Upper lobe of right lung (tissue), 1 donor: ENCODE data around the gene PTHLH. TPM values are rescaled to one million over a fixed set of nuclear protein-coding genes. Genes with fewer than 3 reads are reported as not detected.

ENCODE experiments used
- ATAC-seq: fragments of 200-7000 bp; cut with Tn5 transposase; one replicate; pipeline ENCODE4 v1.9.1; 2020; ENCODE audit warnings: mild to moderate bottlenecking, moderate library complexity
- DNase-seq: peaks from one replicate; pipeline ENCODE4 v3.0.0-alpha.2; 2020
- H3K27ac ChIP-seq: fragments of 200-600 bp; one replicate; pipeline ENCODE4 v1.8.0; 2022
- H3K27me3 ChIP-seq: fragments of 200-600 bp; one replicate; pipeline ENCODE4 v1.8.0; 2022; ENCODE audit warnings: mild to moderate bottlenecking
- H3K36me3 ChIP-seq: fragments of 200-600 bp; one replicate; pipeline ENCODE4 v1.8.0; 2022
- H3K4me1 ChIP-seq: fragments of 200-600 bp; one replicate; pipeline ENCODE4 v1.8.0; 2022
- H3K4me3 ChIP-seq: fragments of 200-600 bp; one replicate; pipeline ENCODE4 v1.8.0; 2022; ENCODE audit warnings: mild to moderate bottlenecking
- H3K9me3 ChIP-seq: fragments of 200-600 bp; one replicate; pipeline ENCODE4 v1.8.0; 2022
- intact Hi-C: fragments of 100-400 bp; cut with DNase I; formaldehyde crosslinking; loops from one replicate; pipeline ENCODE4 v1.11.0; 2022
- total RNA-seq: library from RNA; stranded (reverse); fragmentation: NEBNext Ultra II Directional; extraction: Animal tissue kit (Norgen Biotek cat#: 25700); gene quantifications from one replicate; pipeline ENCODE4 v1.2.1, GENCODE V29; 2021
- TF ChIP-seq, protein P1 (sequence below): fragments of 200-600 bp; IDR thresholded peaks from one replicate; pipeline ENCODE4 v1.8.0; 2022; ENCODE audit warnings: antibody characterized with exemption
- donor health status: DM: no; HTN: yes; CAD: no; lungs with severe emphysema.

PTHLH gene
- total RNA-seq, 1 donor from 2014 or later, result 1.9 TPM

DNA sequence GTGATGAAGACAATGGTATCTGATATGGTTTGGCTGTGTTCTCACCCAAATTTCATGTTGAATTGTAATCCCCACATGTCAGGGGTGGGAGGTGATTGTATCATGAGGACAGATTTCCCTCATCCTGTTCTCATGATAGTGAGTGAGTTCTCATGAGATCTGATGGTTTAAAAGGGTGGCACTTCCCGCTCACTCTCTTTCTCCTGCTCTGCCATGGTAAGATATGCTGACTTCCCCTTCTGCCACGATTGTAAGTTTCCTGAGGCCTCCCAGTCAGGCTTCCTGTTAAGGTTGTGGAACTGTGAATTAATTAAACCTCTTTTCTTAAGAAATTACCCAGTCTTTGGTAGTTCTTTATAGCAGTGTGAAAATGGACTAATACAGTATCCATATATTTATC lies 25.6 kb upstream of the PTHLH start:
- DNase-seq (no peak), ATAC-seq (no peak)
- intact Hi-C loops, result no loop called here
- no peaks in the 10 kb centered on the region for H3K4me1 ChIP-seq
- H3K27ac ChIP-seq, result no peak overlapping the region
- H3K27me3 ChIP-seq, result no peaks in the 10 kb centered on the region
- no peaks in the 10 kb centered on the region for H3K36me3 ChIP-seq
- H3K4me3 ChIP-seq, result no peak overlapping the region
- H3K9me3 ChIP-seq, result no peaks in the 10 kb centered on the region
- TF ChIP-seq, protein P1, sequence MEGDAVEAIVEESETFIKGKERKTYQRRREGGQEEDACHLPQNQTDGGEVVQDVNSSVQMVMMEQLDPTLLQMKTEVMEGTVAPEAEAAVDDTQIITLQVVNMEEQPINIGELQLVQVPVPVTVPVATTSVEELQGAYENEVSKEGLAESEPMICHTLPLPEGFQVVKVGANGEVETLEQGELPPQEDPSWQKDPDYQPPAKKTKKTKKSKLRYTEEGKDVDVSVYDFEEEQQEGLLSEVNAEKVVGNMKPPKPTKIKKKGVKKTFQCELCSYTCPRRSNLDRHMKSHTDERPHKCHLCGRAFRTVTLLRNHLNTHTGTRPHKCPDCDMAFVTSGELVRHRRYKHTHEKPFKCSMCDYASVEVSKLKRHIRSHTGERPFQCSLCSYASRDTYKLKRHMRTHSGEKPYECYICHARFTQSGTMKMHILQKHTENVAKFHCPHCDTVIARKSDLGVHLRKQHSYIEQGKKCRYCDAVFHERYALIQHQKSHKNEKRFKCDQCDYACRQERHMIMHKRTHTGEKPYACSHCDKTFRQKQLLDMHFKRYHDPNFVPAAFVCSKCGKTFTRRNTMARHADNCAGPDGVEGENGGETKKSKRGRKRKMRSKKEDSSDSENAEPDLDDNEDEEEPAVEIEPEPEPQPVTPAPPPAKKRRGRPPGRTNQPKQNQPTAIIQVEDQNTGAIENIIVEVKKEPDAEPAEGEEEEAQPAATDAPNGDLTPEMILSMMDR, result no peak

DNA sequence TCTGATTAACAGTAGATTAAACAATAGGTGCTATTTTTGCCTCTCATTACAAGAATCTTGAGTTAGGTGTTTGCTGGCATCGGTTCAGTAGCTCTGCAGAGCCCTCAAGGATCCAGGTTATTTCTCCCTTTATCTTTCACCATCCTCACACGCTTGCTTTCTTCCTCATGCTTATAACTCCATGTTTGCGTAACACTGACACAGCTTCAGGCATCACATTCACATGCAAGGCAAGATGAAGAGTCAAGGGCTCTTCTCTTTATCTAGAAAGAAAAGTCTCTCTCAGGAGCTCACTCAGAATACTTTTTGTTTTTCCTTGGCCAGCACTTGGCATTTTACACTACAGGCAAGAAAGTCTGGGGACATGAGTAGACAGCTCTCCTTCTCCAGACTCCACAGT lies 24.2 kb upstream of the PTHLH start:
- no peak overlapping the region for H3K4me3 ChIP-seq
- H3K27ac ChIP-seq, result no peak overlapping the region
- DNase-seq, result no peak
- H3K9me3 ChIP-seq, result no peaks in the 10 kb centered on the region
- TF ChIP-seq, protein P1, result no peak
- H3K27me3 ChIP-seq, result no peaks in the 10 kb centered on the region
- H3K36me3 ChIP-seq, result no peaks in the 10 kb centered on the region
- H3K4me1 ChIP-seq, result no peaks in the 10 kb centered on the region
- intact Hi-C loops, result no loop called here
- no peak for ATAC-seq

DNA sequence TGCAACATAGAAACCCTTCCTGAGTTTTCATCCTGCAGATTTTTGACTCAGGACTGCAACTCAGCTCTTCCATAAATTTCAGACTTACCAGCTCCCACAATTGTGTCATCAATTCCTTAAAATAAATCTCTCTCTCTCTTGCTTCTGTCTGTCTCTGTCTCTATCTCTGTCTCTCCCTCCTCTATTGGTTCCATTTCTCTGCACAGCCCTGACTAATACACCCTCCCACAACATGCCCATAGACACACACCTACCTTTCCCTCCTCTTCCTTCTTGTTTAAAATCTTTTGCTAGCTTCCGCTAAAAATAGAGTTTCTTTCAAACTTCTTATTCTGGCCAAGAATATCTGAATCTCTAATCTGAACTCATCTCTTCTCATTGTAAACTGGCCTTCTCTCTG lies 22.9 kb upstream of the PTHLH start:
- TF ChIP-seq, protein P1, result no peak
- intact Hi-C loops, result no loop called here

DNA sequence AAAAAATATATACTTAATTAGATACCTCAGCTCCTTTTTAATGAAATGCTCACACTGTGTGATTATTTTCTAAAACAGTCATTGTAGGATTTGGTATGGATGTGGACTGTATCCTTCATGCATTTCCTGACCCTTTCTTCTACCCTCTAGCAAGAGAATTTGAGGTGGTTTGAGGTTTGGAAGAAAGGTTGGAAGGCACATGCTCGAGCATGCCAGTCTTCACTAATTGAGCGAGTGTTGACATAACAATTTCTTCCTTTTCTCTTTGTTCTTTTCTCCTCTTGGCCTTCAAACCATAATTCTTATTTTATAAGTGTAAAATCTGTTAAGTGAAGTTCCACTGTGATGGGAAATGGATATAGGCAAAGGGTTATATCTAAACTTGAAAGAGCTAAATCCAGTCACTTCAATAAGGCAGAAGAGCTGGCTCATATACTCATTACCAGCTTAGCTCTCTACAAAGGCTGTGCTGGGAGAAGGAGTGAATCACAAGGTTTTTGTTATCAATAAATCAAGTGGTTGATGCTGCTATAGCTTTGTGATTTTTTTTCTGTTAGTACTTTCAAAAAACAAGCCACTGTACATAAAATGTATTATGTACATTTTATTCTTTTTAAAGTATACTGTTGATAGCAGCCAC lies 16.2 kb upstream of the PTHLH start:
- H3K4me3 ChIP-seq, result no peak overlapping the region
- no peaks in the 10 kb centered on the region for H3K4me1 ChIP-seq
- ATAC-seq (no peak), DNase-seq (no peak)
- no peaks in the 10 kb centered on the region for H3K36me3 ChIP-seq
- no peak overlapping the region for H3K27ac ChIP-seq
- peaks cover 6% of the 10 kb centered on the region for H3K9me3 ChIP-seq
- intact Hi-C loops, result no loop called here
- no peaks in the 10 kb centered on the region for H3K27me3 ChIP-seq
- TF ChIP-seq, protein P1, result no peak

More for the DNA sequence above, 22.9 kb upstream of the PTHLH start:
- H3K36me3 ChIP-seq, result no peaks in the 10 kb centered on the region
- H3K27ac ChIP-seq, result no peak overlapping the region
- no peak overlapping the region for H3K4me3 ChIP-seq
- H3K27me3 ChIP-seq, result no peaks in the 10 kb centered on the region
- DNase-seq (no peak), ATAC-seq (no peak)
- peaks cover 6% of the 10 kb centered on the region for H3K9me3 ChIP-seq
- no peaks in the 10 kb centered on the region for H3K4me1 ChIP-seq

DNA sequence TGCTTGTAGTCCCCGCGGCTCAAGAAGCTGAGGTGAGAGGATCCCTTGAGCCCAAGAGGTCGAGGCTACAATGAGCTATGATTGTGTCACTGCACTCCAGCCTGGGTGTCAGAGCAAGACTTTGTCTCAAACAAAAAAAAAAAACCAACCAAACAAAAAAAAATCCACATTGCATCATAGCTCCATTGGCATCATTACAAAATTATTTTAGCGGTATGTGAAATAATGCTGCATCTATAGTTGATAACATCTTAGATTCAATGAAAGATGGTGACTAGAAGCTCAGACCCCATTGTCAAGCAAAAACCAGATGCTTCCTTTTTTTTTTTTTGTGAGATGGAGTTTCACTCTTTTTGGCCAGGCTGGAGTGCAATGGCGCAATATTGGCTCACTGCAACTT lies 14.8 kb upstream of the PTHLH start:
- H3K27ac ChIP-seq, result no peak overlapping the region
- H3K27me3 ChIP-seq, result no peaks in the 10 kb centered on the region
- no peaks in the 10 kb centered on the region for H3K4me1 ChIP-seq
- TF ChIP-seq, protein P1, result no peak
- H3K9me3 ChIP-seq, result peaks cover 6% of the 10 kb centered on the region
- no peak for ATAC-seq
- intact Hi-C loops, result no loop called here
- H3K4me3 ChIP-seq, result no peak overlapping the region
- H3K36me3 ChIP-seq, result no peaks in the 10 kb centered on the region
- DNase-seq, result no peak

DNA sequence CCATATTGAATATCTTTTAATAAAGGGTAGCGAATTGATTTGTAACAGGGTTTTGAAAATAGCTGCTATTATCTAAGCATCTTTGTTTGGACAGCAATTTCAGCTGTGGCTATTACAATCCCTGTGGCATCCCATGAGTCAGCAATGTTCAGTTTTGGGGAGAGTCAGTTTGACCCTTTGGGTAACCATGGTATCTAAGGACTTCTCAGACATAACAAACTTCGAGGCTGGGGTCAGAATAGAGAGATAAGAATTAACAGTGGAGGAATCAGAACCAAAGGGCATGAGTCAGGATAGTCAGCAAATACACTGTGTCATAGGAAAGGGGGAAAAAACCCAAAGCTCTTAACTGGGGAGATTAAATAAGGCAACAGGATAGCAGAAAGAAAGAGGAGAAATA lies 11.7 kb upstream of the PTHLH start:
- TF ChIP-seq, protein P1, result no peak
- Histone ChIP-seq H3K4me3 (no peak overlapping the region), H3K27me3 (no peaks in the 10 kb centered on the region), H3K9me3 (no peaks in the 10 kb centered on the region), H3K27ac (no peak overlapping the region), H3K4me1 (no peaks in the 10 kb centered on the region), H3K36me3 (no peaks in the 10 kb centered on the region)
- intact Hi-C loops, result no loop called here
- ATAC-seq (no peak), DNase-seq (no peak)
